HG02798 (cell line): ENCODE measurements around the gene ZNF8.
"Not testable (repeated sequence)": the region's sequence is repeated elsewhere in the genome, so short reads cannot be mapped to it uniquely, and the experiment has no call there.

ENCODE experiments used
- ATAC-seq: cut with Tn5 transposase; IDR thresholded peaks from one replicate; pipeline ENCODE4 v1.9.1; 2021; ENCODE audit warnings: mild to moderate bottlenecking; ENCODE audit not compliant: unreplicated experiment, poor library complexity

The ZNF8 gene

DNA sequence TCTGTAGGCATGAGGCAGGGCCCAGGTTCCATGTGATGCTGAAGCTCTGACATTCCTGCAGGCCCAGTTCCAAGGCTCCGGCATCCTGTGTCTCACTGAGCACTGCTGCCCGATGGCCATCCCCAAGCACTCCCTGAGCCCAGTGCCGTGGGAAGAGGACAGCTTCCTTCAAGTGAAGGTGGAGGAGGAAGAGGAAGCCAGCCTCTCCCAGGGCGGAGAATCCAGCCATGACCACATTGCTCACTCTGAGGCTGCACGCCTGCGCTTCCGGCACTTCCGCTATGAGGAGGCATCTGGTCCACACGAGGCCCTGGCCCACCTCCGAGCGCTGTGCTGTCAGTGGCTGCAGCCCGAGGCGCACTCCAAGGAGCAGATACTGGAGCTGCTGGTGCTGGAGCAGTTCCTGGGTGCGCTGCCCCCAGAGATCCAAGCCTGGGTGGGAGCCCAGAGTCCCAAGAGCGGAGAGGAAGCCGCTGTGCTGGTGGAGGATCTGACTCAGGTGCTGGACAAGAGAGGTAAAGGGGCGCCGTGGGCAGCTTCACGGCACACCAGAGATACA is 56.0 kb downstream of the ZNF8 start:
- ATAC-seq = no peak

DNA sequence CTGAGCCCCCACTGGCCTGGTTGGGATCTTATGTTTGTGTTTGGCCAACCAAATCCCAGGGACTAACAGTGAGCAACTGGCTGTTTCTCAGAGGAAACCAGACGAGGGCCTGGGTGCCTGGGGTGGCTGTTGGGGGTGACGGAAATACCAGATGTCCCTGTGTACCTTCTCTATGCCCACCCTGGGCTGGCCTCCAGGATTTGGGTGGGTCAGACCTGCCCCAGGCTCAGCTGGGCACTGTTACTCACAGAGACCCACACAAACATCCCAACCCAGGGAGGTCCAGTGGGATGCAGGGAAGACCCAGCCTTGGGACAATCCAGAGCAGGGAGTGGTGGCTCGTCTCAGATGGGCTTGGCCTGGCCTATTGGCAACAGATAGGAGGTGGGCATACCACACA is 56.9 kb downstream of the ZNF8 start:
- ATAC-seq = no peak

DNA sequence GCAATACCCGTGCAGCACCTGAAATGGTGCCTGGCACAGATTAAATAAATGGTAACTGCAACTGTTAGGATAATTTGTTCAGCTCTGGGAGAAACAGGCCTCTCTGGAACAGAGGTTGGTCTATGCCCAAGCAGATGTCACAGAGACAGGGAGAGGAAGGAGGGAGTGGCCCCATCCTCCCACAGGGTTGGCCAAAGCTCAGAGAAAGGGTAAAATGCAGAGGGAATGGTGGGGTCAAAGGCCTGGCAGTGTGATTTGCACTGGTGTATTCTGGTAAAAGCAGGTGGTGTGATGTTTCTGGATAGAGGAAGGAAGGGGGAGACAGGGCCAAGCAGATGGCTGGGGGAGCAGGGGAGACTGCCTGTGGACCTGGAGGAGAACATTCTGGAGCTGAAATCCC is 57.5 kb downstream of the ZNF8 start:
- ATAC-seq = no peak

DNA sequence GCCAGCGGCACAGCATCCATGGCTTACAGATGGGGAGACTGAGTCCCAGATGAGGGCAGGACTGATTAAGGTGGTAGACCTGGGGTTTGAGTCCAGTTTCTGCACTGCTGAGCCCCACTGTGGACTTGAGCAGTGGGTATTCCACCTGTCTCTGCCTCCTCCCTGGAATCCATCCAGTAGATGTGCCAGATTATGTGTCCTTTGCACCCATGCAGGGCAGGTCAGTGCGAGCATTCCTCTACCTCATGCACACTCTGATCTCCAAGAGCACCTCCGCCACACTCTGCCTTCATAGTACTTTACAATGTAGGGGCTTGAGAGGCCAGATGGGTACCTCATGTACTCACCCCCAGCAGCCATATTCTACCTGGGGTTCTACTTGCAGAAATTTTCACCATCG is 58.1 kb downstream of the ZNF8 start:
- no peak for ATAC-seq

DNA sequence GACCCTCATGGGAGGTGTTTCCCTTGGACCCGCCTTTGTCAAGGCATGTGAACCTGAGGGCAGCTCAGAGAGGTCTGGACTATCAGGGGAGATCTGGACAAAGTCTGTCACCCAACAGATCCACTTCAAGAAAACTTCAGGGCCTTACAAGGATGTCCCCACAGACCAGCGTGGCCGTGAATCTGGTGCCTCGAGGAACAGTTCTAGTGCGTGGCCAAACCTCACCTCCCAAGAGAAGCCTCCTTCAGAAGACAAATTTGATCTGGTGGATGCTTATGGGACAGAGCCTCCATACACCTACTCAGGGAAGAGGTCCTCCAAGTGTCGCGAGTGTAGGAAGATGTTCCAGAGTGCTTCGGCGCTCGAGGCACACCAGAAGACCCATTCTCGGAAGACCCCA is 59.6 kb downstream of the ZNF8 start:
- ATAC-seq = no peak

DNA sequence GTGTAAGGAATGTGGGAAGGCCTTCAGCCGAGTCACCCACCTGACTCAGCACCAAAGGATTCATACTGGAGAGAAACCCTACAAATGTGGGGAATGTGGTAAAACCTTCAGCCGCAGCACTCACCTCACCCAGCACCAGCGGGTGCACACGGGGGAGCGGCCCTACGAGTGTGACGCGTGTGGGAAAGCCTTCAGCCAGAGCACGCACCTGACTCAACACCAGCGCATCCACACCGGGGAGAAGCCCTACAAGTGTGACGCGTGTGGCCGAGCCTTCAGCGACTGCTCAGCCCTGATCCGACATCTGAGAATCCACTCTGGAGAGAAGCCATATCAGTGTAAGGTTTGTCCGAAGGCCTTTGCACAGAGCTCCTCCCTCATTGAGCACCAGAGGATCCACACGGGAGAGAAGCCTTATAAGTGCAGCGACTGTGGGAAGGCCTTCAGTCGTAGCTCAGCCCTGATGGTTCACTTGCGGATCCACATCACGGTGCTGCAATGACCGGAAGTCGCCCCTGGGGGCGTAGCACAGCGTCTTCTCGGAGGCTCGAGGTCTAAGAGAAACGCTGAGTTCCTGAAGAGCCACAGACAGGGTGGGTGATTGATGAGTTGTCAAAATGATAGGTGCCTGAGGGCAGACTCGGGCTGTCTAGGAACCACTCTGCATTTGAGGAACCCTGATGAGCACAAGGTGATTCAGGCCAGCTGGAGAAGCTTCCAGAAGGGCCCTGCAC is 60.2 kb downstream of the ZNF8 start:
- no peak for ATAC-seq

DNA sequence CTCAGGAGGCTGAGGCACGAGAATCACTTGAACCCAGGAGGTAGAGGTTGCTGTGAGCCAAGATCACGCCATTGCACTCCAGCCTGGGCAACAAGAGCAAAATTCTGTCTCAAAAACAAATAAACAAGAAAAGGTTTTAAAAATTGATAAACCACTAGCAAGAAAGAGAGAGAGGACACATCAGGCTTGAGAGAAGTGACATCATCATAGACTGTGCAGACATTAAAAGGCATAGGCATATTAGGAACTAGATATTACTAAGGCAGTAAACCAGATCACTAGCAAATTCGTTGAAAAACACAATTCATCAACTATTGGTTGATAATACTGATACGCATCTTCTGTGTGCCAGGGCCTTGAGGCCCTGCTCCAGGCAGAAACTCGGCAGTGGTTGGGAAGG is 66.8 kb downstream of the ZNF8 start:
- ATAC-seq = no peak

DNA sequence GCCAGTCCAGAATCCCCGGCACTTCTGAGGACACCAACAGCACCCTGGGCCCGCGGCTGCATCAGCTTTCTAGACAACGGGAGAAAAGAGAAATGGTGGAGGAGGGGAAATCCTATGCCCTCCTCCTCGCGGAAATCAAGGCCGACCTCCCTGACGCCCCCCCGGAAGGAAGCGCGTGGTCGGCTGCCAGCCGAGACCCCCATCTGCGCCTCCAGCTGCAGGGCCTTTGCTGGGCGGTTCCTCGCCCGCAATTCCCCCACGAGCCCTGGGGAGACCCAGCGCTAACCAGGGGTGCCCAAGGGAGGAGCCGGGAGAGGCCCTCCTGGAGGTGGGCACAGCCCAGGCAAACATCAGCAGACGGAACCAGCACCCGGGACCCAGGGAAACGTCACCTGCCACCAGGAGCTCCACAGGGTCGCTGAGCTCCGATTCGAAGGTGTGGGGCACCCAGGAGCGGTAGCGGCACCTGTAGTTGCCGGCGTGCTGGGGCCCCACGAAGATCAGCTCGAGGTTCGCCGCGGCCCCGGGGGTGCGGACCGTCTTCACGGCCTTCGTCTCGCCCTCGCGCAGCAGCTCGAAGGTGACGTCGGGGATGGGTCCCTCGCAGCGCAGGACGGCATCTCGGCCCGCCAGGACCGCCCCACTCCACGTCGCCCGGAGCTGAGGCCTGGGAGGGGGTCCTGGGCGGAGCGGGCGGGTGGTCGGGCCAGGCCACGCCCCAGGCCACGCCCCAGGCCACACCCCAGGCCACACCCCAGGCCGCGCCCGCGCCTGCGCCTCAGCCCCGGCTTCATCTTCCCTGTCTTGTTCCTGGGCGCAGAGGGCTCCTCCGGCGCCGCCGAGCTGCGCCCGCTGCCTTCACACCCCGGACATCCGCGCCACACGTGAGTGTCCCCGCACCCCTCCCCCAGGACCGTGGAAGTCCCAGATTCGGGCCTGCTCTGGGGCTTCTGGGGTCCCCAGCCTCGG is 68.5 kb downstream of the ZNF8 start:
- ATAC-seq = peak; percentile 93

DNA sequence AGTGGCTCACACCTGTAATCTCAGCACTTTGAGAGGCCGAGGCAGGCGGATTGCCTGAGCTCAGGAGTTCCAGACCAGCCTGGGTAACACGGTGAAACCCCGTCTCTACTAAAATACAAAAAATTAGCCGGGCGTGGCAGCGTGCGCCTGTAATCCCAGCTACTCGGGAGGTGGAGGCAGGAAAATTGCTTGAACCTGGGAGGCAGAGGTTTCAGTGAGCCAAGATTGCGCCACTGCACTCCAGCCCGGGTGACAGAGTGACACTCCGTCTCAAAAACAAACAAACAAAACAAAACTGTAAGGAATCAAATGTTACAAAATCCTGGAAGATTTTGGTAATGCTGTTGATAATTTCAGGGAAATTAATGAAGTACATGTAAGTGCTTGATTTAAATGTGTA is 69.3 kb downstream of the ZNF8 start:
- not testable (repeated sequence) for ATAC-seq

DNA sequence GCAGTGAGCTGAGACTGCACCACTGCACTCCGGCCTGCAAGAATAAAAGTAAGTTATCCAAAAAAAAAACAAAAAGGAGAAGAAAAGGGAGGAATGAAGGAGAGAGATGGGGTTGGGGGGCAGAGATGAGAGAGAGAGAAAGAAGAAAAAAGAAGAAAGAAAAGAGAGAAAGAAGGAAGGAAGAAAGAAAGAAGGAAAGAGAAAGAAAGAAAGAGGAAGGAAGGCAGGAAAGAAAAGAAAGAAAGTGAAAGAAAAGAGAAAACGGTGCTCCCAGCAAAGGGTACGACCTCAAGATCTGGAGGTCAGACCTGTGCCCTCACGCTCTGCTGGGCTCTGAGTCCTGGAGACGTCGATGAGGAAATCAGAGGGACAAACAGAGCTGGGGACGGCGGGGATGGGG is 70.8 kb downstream of the ZNF8 start:
- ATAC-seq = no peak

DNA sequence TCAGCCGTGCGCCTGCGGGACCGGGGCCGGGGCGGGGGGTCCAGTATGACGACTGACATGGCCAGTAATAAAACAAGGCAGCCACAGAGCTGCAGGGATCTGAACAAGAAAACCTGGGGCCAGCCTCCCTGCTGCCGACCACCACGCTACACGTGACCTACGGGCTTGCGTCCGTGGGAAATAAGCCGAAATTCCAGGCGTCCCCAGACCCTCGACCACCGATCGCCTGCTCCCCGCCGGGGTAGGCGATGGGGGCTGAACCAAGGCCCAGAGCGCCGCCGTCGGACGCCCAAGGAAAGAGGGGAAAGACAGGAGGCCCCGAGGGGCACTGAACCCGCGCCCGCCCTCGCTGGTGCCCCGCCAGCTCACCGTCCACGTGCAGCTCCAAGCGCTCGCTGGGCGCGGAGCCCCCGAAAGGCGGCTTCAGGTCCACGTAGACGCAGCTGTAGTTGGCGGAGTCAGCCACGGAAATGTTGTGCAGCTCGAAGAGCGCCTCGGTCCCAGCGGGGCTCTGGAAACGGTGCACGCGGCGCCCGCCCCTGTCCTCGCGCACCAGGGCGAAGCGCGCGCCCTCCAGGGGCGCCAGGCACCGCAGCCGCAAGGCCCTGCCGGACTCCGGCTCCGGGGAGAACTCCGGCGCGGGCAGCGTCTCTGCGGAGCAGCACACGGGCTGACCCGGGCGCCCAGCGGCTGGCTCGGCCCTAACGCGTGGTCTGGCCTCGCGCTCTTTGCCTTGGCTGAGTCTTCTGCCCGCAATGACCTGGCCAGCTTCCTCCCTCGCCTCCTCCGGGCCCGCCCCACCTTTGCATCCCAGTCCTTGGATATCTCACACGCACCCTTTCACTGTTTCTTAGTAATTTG is 71.5 kb downstream of the ZNF8 start:
- ATAC-seq = no peak

DNA sequence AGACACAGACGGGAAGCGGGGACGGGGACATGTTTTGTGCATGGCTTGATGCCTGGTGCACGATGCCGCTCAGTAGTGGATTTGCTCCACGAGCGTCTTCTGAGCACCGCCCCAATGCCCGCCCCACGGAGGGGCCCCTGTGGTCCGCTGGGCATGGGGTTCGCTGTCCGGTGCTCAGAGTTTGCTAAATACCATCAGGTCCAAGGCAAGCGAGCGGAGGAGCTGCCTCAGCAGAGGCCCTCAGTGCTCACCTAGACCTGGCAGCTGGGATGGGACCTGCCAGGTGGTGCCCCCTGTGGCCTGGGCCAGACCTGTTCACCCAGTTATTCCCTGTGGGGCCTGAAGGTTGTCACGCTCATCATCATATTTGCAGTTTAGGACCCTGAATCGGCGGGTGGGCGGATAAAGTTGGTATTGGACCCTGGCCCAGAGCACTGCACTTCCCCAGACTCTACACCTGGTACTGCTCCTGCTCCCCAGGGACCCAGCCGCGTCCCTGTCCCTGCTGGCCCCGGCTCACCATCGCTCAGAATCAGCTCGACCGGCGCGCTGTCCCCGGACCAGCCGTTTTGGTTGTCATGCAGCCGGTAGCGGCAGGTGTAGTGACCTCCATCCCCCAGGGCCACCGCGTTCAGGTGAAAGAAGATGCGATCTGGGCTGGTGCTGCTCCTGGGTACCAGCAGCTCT is 72.3 kb downstream of the ZNF8 start:
- ATAC-seq = no peak

DNA sequence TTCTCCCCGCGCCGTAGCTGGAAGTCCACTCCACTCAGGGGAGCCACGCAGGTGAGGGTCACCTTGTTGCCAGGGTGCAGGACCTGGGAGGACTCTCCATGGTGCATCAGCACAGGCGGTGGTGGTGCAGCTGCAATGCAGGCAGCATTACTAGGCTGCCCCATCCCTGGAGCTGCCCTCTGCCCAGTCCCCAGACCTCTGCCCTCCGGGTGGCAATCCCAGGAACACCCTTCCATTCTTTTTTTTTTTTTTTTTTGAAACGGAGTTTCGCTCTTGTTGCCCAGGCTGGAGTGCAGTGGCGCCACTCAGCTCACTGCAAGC is 72.8 kb downstream of the ZNF8 start:
- ATAC-seq = no peak

DNA sequence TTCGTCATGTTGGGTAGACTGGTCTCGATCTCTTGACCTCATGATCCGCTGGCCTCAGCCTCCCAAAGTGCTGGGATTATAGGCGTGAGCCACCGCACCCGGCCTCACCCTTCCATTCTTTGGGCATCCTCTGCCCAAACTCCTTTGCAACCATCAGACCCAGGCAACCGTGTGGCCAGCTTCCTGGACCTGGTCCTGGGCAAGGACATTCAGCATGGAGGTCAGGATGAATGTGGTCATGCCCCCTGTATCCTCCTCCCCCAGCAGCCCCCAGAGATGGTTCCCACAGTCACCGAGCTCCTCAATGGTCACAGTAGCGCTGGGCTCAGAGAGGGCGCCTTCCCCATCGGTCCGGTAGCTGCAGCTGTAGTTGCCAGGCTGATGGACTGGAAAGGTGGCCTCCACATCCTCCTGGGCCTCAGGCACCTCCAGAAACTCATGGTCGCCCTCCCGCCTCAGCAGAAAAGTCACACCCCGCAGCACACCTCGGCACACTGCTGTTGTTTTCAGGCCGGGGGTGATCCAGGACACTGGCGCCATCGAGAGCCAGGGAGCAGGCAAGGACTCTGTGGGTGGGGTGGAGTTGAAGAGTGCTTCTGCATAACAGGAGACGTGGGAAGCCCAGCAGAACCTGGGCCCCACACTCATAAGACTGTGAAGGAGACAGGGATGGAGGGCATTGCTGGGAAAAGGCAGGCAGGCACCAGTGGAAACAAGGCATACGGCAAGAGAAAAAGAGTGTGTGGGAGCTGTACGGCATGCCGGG is 73.4 kb downstream of the ZNF8 start:
- no peak for ATAC-seq
